HTERT RPE-1 (cell line): ENCODE measurements around the gene ZNF574.

Experiments used
- in situ Hi-C: fragments of 300-500 bp; cut with MboI; formaldehyde crosslinking; loops from 4 replicates; pipeline ENCODE4 v1.14.3; 2020; ENCODE audit warnings: low sequenced_read_pairs

ZNF574 gene

GRCh38 chr19:42078538-42079275 is 2.7 kb downstream of the ZNF574 start:
- in situ Hi-C loops: no loop called here

DNA sequence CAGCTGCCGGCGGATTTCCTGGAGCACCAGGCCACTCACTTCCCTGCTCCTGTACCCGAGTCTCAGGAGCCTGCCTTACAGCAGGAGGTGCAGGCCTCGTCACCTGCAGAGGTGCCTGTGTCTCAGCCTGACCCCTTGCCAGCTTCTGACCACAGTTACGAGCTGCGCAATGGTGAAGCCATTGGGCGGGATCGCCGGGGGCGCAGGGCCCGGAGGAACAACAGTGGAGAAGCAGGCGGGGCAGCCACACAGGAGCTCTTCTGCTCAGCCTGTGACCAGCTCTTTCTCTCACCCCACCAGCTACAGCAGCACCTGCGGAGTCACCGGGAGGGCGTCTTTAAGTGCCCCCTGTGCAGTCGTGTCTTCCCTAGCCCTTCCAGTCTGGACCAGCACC is 3.3 kb downstream of the ZNF574 start:
- in situ Hi-C loops: no loop called here

DNA sequence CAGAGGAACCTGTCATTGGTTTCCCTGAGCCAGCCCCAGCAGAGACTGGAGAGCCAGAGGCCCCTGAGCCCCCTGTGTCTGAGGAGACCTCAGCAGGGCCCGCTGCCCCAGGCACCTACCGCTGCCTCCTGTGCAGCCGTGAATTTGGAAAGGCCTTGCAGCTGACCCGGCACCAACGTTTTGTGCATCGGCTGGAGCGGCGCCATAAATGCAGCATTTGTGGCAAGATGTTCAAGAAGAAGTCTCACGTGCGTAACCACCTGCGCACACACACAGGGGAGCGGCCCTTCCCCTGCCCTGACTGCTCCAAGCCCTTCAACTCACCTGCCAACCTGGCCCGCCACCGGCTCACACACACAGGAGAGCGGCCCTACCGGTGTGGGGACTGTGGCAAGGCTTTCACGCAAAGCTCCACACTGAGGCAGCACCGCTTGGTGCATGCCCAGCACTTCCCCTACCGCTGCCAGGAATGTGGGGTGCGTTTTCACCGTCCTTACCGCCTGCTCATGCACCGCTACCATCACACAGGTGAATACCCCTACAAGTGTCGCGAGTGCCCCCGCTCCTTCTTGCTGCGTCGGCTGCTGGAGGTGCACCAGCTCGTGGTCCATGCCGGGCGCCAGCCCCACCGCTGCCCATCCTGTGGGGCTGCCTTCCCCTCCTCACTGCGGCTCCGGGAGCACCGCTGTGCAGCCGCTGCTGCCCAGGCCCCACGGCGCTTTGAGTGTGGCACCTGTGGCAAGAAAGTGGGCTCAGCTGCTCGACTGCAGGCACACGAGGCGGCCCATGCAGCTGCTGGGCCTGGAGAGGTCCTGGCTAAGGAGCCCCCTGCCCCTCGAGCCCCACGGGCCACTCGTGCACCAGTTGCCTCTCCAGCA is 4.2 kb downstream of the ZNF574 start:
- in situ Hi-C loops: no loop called here

- in situ Hi-C loops: no loop called here
Measured at GRCh38 chr19:42080764-42081375, 4.9 kb downstream of the ZNF574 start.

DNA sequence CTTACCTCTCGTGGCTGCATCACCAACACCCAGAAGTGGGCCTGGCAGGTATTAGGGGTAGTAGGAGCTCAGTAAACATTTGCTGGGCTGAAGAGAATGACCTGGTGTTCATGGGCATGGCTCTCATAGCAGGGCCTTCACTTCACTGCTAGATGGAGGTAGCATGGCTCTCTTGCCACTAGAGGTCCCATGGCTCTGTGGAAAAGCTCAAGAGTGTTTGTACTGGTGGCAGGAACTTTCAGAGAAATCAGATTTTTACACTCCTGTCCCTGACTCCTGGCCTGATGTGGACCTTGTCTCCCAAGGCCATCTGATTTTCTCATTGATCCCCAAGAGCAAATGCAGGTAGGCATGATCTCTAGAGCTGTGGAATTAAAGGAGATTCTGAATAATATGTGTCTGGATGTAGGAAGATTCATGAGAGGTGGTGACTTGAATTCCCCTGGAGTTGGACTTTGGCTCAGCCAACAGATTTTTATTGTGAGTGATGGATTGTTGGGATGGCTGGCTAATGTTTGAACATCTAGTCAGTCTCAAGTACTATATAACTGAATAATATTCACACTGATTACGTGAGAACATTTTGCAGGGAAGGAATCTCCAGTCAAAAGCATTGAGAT is 5.7 kb downstream of the ZNF574 start:
- in situ Hi-C loops: no loop called here

DNA sequence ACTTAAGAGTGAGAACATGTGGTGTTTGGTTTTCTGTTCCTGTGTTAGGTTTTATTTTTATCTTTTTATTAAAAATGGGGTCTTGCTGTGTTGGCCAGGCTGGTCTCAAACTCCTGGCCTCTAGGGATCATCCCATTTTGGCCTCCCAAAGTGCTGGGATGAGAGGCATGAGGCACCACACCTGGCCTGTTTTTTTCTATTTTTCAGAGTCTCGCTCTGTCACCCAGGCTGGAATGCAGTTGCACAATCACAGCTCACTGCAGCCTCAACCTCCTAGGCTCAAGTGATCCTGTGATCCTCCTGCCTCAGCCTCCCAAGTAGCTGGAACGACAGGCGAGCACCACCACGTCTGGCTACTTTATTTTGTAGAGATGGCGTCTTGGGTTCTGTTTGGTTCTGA is 7.6 kb downstream of the ZNF574 start:
- in situ Hi-C loops: no loop called here

DNA sequence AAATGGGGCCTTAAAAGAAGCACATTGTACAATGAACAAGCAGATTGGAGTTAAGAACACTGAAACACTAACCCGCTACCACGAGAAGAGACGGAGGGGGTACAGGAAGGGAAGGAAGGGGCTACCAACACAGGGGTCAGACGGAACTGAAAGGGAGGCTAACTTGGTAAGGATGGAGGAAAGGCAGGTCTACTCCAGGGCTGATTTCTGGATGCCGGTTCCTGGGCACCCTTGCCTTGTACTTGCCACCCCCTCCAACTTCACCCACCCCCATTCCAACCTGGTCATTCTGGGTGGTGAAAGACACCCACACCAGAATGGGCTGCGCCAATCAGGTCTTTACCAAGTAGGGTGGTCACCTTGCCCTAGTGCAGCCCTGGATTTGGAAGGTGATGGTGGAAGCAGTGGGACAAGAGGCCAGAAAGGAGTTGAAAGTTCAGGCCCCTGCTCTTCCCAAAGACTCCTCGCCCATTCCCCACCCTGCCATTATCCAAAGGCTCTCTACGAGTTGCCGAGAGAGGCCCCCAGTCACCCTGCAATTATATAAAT is 10.3 kb downstream of the ZNF574 start:
- in situ Hi-C loops: no loop called here

DNA sequence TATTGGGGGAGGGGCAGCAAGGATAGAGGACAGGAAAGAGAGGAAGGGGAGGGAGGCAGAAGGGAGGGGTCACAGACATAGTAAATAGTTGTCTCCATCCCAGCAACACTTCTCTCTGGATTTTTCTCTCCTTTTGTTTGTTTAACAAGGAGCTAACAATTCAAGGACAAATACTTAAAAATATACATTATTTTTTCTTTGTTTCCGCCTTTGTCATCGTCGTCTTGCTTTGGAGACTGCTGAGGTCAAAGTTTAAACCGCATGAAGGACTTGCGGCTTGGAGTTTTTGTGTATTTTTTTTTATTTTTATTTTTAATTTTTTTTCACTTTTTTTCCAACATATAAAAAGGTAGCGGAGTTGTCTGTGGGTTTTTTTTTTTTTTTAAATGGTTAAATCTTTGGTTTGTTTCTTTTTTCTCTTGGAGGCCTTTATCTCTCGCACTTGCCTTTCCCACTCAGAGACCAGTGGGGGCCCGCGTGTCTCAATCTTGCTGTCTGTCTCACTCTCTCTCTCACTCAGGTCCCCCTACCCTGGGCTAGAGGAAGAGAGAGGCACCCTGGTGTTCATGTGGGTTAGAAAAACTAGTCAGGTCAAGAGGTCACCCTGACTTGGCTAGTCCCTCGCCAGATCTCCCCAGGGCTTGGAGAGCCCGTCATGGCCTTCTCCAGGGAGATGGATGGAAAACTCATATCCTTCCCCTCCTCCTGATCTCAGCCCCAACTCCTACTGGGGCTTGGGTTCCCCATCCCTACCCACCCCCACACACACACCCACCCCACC is 11.0 kb downstream of the ZNF574 start:
- in situ Hi-C loops: no loop called here

DNA sequence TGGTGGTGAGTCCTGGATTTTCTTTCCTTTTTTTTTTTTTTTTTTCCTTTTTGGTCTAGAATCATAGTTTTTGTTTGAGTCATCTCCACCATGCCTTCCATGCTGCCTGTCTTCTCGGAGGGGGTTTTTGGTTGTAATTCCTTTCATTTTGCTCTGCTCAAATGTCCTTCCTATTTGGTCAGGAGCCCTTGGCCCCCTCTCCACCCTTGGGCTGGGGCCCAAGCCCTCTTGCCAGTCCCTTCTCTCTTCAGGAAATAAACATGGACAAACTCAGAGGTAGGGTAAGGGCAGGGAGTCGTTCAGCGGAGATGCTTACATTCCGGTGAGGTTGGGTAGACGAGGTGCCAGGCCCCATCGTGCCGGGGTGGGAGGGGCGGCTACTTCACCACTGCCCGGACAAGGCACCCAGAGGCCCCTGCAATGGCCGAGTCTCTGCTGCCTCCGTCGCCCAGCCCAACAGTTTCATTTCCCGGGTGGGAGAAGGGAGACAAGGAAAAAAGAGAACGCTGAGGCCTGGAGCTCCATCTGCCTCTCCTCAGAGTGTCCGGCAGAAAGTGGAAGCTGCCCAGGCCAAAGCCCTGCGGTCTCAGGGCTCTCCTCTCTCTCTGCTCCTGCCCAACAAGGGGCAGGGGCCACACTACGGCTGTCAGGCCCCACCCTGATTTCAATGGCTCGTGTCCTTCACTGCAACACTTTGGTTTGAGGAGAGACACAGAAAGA is 12.7 kb downstream of the ZNF574 start:
- in situ Hi-C loops: no loop called here

DNA sequence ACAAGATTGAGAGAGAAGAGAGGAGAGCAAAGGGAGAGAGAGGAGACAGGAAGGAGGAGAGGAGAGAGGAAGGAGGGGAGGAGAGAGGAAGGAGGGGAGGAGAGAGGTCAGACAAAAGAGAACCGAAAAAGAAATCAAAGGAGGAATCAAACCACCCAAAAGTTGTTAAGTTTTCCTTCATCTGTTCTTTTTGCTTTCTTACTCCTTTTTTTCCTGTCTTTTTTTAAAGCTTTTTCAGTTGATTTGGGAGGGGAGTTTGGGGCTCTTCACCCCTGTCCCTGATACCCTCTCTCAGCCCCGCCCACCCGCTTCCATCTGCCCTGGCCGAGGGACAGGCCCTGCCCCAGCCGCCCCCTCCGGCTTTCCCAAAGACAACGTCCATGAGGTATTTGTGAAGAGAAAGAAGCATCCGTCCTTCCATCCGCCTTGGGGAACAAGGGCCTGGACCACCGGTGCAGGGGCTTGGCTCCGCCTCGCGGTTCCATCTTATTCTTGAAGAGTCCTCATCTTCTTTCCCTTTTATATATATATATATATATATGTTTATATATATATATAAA is 13.3 kb downstream of the ZNF574 start:
- in situ Hi-C loops: no loop called here

- in situ Hi-C loops: no loop called here
Measured at GRCh38 chr19:42089772-42090171, 13.8 kb downstream of the ZNF574 start.

GRCh38 chr19:42090672-42091071 is 14.7 kb downstream of the ZNF574 start:
- in situ Hi-C loops: no loop called here

- in situ Hi-C loops: no loop called here
Measured at GRCh38 chr19:42091300-42091699, 15.3 kb downstream of the ZNF574 start.

GRCh38 chr19:42091742-42092141 is 15.8 kb downstream of the ZNF574 start:
- in situ Hi-C loops: no loop called here

- in situ Hi-C loops: no loop called here
Measured at GRCh38 chr19:42092350-42092749, 16.4 kb downstream of the ZNF574 start.

GRCh38 chr19:42093505-42093904 is 17.5 kb downstream of the ZNF574 start:
- in situ Hi-C loops: no loop called here

DNA sequence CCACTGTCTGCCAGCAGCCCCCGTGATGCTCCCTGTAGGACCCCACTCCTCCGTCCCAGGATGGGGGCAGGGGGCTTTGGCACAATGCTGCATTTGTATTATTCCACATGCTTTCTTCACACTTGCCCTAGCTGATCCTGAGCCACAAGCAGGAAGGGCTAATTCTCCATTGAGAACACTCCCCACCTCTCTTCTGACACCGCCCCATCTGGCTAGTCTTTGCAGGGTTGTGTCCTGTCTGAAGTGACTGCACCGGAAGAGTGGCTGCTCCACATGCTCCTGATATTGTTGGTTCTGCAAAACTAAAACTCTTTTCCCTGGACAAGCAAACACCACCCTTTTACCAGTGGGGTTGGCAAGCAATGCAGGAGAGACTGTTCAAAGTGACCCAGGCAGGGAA is 18.0 kb downstream of the ZNF574 start:
- in situ Hi-C loops: no loop called here

- in situ Hi-C loops: no loop called here
Measured at GRCh38 chr19:42095142-42095813, 19.3 kb downstream of the ZNF574 start.

- in situ Hi-C loops: no loop called here
Measured at GRCh38 chr19:42095814-42096230, 19.9 kb downstream of the ZNF574 start.
